Measurements from ENCODE around the gene SLC7A1.

GRCh38 chr13:29527511-29527910 lies 68.0 kb downstream of the SLC7A1 start:
- TF ChIP-seq POLR2A (IDR thresholded peaks at IDR 0.05) (no peak), CTCF (IDR thresholded peaks at IDR 0.05) (no peak), POLR2AphosphoS5 (IDR thresholded peaks at IDR 0.05) (no peak), EP300 (IDR thresholded peaks at IDR 0.05) (no peak)

Data from suprapubic skin (tissue), 4 donors.